Neural cell (in vitro differentiated cells): ENCODE results near the gene UBAP2. TPM values are rescaled to one million over a fixed set of nuclear protein-coding genes. Genes with fewer than 3 reads are reported as not detected.

Experiments used
- H2AFZ ChIP-seq: fragments of 200-600, 300-800 bp; sonication (generic), shearing (Covaris generic); 2 replicates; pipeline ENCODE4 v1.6.0; 2014; ENCODE audit warnings: low read depth, mild to moderate bottlenecking, antibody characterized with exemption, low read length, moderate library complexity
- H3F3A ChIP-seq: fragments of 200-600 bp; shearing (Covaris generic); 2 replicates; pipeline ENCODE4 v1.6.1; 2016; ENCODE audit warnings: mild to moderate bottlenecking, moderate library complexity, mixed read lengths, antibody characterized with exemption, low read length; ENCODE audit not compliant: insufficient read depth, poor library complexity, severe bottlenecking
- H3K27ac ChIP-seq: fragments of 200-600, 300-800 bp; sonication (generic), shearing (Covaris generic); 2 replicates; pipeline ENCODE4 v1.5.1; 2014; ENCODE audit warnings: mild to moderate bottlenecking, low read length, moderate library complexity
- H3K27me3 ChIP-seq: fragments of 300-800, 200-600 bp; sonication (generic), shearing (Covaris generic); 2 replicates; pipeline ENCODE4 v1.6.0; 2014; ENCODE audit warnings: mild to moderate bottlenecking, low read depth, low read length, moderate library complexity; ENCODE audit not compliant: insufficient read depth
- H3K36me3 ChIP-seq: fragments of 300-800, 200-600 bp; sonication (generic), shearing (Covaris generic); 2 replicates; pipeline ENCODE4 v1.5.1; 2014; ENCODE audit warnings: mild to moderate bottlenecking, antibody characterized with exemption, low read length, moderate library complexity; ENCODE audit not compliant: insufficient read depth
- H3K4me2 ChIP-seq: fragments of 300-800, 200-600 bp; sonication (generic), shearing (Covaris generic); 2 replicates; pipeline ENCODE4 v1.6.0; 2014; ENCODE audit warnings: mild to moderate bottlenecking, low read length
- H3K4me3 ChIP-seq: fragments of 300-800, 200-600 bp; sonication (generic), shearing (Covaris generic); 2 replicates; pipeline ENCODE4 v1.5.1; 2014; ENCODE audit warnings: mild to moderate bottlenecking, low read length, moderate library complexity
- H3K79me2 ChIP-seq: fragments of 200-600 bp; shearing (Covaris generic); replicated peaks from 2 replicates; pipeline ENCODE4 v1.6.0; 2014; ENCODE audit warnings: mild to moderate bottlenecking, low read length, moderate library complexity; ENCODE audit not compliant: insufficient read depth
- H3K9ac ChIP-seq: fragments of 300-800, 200-600 bp; sonication (generic), shearing (Covaris generic); 2 replicates; pipeline ENCODE4 v1.6.1; 2016; ENCODE audit warnings: mild to moderate bottlenecking, low read length, mixed read lengths
- H3K9me2 ChIP-seq: fragments of 200-600 bp; shearing (Covaris generic); 2 replicates; pipeline ENCODE4 v1.6.1; 2016; ENCODE audit warnings: mild to moderate bottlenecking, low read length, mixed read lengths; ENCODE audit not compliant: insufficient read depth
- H3K9me3 ChIP-seq: fragments of 200-600, 300-800 bp; sonication (generic), shearing (Covaris generic); 2 replicates; pipeline ENCODE4 v1.6.1; 2016; ENCODE audit warnings: mild to moderate bottlenecking, mixed run types, low read length, moderate library complexity, mixed read lengths
- H4K20me1 ChIP-seq: fragments of 200-600 bp; shearing (Covaris generic); 2 replicates; pipeline ENCODE4 v1.6.1; 2016; ENCODE audit warnings: mild to moderate bottlenecking, mixed run types; ENCODE audit not compliant: insufficient read depth
- EP300 ChIP-seq: fragments of 450-650 bp; conservative IDR thresholded peaks from 2 replicates; pipeline ENCODE4 v1.6.1; 2014; ENCODE audit warnings: antibody characterized with exemption, mild to moderate bottlenecking, moderate library complexity; ENCODE audit not compliant: poor library complexity, severe bottlenecking
- EZH2 ChIP-seq: fragments of 200-600, 300-800 bp; shearing (Covaris generic), sonication (generic); IDR thresholded peaks from 2 replicates; pipeline ENCODE4 v1.6.1; 2014; ENCODE audit warnings: antibody characterized with exemption, low read length, borderline replicate concordance, mild to moderate bottlenecking; ENCODE audit not compliant: insufficient read depth, poor library complexity, severe bottlenecking
- MXI1 ChIP-seq: fragments of 450-650 bp; conservative IDR thresholded peaks from 2 replicates; pipeline ENCODE4 v1.6.1; 2014; ENCODE audit warnings: antibody characterized with exemption, mild to moderate bottlenecking; ENCODE audit not compliant: poor library complexity, severe bottlenecking
- POLR2AphosphoS5 ChIP-seq: IDR thresholded peaks from 2 replicates; pipeline ENCODE4 v1.6.1; 2012
- RAD21 ChIP-seq: fragments of 450-650 bp; conservative IDR thresholded peaks from 2 replicates; pipeline ENCODE4 v1.6.1; 2014; ENCODE audit warnings: antibody characterized with exemption, mild to moderate bottlenecking, moderate library complexity
- SMC3 ChIP-seq: fragments of 450-650 bp; conservative IDR thresholded peaks from 2 replicates; pipeline ENCODE4 v1.6.1; 2014; ENCODE audit warnings: antibody characterized with exemption, mild to moderate bottlenecking, moderate library complexity; ENCODE audit not compliant: poor library complexity
- TAF1 ChIP-seq: IDR thresholded peaks from 2 replicates; pipeline ENCODE4 v1.6.1; 2012; ENCODE audit warnings: low read depth
- polyA plus RNA-seq: library from polyadenylated mRNA; depleted of rRNA; stranded (reverse); fragments of >200 nt; gene quantifications from 2 replicates; pipeline ENCODE4 v1.2.3, GENCODE V29; 2014
- TF ChIP-seq, protein P1 (sequence below): fragments of 450-650 bp; IDR thresholded peaks from 2 replicates; pipeline ENCODE4 v1.5.1; 2014; ENCODE audit warnings: antibody characterized with exemption, mild to moderate bottlenecking, moderate library complexity; ENCODE audit not compliant: poor library complexity, severe bottlenecking
- TF ChIP-seq, protein P2 (sequence below): IDR thresholded peaks from 2 replicates; pipeline ENCODE4 v1.6.1; 2012; ENCODE audit warnings: borderline replicate concordance

UBAP2 gene
- polyA plus RNA-seq, 1 donor from 2014 or later = 9.2 TPM

DNA sequence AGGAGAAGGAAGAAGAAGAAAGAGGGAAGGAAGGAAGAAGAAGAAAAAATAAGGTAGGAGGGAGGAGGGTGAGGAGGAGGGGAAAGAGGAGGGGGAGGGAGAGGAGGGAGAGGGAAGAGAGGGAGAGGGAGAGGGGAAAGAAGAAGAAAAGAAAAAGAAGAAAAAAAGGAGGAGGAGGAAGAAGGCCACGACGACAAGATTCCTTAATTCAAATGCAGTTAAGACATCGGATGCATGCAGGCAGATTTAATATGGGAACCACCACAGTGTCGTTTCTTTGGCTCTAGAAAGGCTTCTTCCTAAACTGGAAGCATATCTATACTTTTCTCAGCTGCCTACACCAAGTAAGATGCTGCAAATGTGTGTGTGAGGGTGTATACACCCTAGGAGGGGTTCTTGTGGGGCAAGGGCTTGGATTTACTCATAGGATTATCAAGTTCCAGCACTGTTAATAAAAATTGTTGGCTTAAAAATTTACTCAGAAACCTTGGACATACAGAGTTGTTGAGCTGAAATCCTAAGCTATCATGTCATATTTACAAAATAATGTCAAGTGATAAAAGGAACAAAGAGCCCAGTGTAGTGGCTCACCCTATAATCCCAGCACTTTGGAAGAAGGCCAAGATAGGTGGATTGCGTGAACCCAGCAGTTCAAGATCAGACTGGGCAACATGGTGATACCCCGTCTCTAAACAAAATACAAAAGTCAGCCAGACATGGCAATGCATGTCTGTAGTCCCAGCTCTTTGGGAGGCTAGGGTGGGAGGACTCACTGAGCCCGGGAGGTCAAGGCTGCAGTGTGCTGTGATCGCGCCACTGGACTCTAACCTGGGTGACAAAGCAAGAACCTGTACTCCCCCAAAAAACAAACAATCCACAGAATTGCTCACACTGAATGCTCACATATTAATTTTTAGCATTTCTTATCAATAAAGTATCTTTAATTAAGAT, 108.5 kb downstream of the UBAP2 start:
- TF ChIP-seq, protein P1, sequence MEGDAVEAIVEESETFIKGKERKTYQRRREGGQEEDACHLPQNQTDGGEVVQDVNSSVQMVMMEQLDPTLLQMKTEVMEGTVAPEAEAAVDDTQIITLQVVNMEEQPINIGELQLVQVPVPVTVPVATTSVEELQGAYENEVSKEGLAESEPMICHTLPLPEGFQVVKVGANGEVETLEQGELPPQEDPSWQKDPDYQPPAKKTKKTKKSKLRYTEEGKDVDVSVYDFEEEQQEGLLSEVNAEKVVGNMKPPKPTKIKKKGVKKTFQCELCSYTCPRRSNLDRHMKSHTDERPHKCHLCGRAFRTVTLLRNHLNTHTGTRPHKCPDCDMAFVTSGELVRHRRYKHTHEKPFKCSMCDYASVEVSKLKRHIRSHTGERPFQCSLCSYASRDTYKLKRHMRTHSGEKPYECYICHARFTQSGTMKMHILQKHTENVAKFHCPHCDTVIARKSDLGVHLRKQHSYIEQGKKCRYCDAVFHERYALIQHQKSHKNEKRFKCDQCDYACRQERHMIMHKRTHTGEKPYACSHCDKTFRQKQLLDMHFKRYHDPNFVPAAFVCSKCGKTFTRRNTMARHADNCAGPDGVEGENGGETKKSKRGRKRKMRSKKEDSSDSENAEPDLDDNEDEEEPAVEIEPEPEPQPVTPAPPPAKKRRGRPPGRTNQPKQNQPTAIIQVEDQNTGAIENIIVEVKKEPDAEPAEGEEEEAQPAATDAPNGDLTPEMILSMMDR = no peak
- TF ChIP-seq TAF1 (no peak), MXI1 (no peak), EZH2 (no peak), EP300 (no peak), SMC3 (no peak), RAD21 (no peak), POLR2AphosphoS5 (no peak)
- TF ChIP-seq, protein P2, sequence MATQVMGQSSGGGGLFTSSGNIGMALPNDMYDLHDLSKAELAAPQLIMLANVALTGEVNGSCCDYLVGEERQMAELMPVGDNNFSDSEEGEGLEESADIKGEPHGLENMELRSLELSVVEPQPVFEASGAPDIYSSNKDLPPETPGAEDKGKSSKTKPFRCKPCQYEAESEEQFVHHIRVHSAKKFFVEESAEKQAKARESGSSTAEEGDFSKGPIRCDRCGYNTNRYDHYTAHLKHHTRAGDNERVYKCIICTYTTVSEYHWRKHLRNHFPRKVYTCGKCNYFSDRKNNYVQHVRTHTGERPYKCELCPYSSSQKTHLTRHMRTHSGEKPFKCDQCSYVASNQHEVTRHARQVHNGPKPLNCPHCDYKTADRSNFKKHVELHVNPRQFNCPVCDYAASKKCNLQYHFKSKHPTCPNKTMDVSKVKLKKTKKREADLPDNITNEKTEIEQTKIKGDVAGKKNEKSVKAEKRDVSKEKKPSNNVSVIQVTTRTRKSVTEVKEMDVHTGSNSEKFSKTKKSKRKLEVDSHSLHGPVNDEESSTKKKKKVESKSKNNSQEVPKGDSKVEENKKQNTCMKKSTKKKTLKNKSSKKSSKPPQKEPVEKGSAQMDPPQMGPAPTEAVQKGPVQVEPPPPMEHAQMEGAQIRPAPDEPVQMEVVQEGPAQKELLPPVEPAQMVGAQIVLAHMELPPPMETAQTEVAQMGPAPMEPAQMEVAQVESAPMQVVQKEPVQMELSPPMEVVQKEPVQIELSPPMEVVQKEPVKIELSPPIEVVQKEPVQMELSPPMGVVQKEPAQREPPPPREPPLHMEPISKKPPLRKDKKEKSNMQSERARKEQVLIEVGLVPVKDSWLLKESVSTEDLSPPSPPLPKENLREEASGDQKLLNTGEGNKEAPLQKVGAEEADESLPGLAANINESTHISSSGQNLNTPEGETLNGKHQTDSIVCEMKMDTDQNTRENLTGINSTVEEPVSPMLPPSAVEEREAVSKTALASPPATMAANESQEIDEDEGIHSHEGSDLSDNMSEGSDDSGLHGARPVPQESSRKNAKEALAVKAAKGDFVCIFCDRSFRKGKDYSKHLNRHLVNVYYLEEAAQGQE = no peak
- H3K27me3 ChIP-seq = no peaks in the 10 kb centered on the region
- H3K4me3 ChIP-seq = no peak overlapping the region
- H3F3A ChIP-seq = no peaks in the 10 kb centered on the region
- no peak overlapping the region for H3K27ac ChIP-seq
- no peak overlapping the region for H3K9ac ChIP-seq
- H4K20me1 ChIP-seq = no peaks in the 10 kb centered on the region
- no peaks in the 10 kb centered on the region for H3K9me2 ChIP-seq
- no peak overlapping the region for H2AFZ ChIP-seq
- no peaks in the 10 kb centered on the region for H3K79me2 ChIP-seq
- no peaks in the 10 kb centered on the region for H3K9me3 ChIP-seq
- H3K36me3 ChIP-seq = peaks cover 6% of the 10 kb centered on the region
- H3K4me2 ChIP-seq = no peak overlapping the region

DNA sequence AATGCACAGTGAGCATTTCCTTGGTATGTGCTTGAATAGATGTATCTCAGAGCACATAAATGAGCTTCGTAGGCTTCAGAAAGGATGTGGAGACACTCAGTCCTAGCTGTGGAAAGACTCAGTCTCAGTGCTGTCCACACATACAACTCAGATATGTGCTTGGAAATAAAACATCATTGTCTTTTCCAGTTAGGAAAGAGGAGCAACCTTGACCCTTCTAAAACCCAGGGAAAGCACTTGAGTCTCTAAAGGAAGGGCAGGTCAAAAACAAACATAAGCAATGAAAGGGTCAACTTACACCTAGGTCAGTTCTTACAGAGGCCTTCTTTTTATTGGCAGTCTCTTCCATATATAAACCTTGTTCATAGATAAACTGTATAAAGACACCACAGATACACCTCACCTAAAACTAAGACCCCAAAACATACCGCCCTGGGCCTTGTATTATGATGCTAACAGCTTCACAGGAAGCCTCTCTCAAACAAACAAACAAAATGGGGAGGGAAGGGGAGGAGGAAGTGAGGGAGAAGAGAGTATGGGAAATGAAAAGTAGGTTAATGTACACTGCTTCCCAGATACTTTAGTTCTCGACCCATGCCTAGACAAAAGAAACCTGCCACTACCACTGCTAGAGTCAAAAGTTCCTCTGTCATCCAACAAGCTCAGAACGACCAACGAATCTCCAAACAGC, 114.4 kb downstream of the UBAP2 start:
- Histone ChIP-seq H3K4me2 (no peak overlapping the region), H4K20me1 (no peaks in the 10 kb centered on the region), H3F3A (no peaks in the 10 kb centered on the region), H3K27ac (no peak overlapping the region), H3K27me3 (no peaks in the 10 kb centered on the region), H3K9me2 (no peaks in the 10 kb centered on the region), H3K9ac (no peak overlapping the region), H3K79me2 (no peaks in the 10 kb centered on the region), H3K36me3 (peaks cover 4% of the 10 kb centered on the region), H3K9me3 (no peaks in the 10 kb centered on the region), H3K4me3 (no peak overlapping the region), H2AFZ (no peak overlapping the region)
- TF ChIP-seq, protein P1 = no peak
